Neural crest cell (in vitro differentiated cells): ENCODE measurements around the gene CDC6. TPM values are rescaled to one million over a fixed set of nuclear protein-coding genes. Genes with fewer than 3 reads are reported as not detected.

Experiments used
- DNase-seq: peaks from one replicate; pipeline ENCODE4 v3.0.0; 2021; ENCODE audit warnings: low read depth, mixed read lengths, low spot score
- H3K27ac Mint-ChIP-seq: one replicate; pipeline ENCODE4 v1.8.0; 2021; ENCODE audit warnings: mild to moderate bottlenecking, mixed read lengths; ENCODE audit not compliant: unreplicated experiment
- H3K27me3 Mint-ChIP-seq: 2 replicates; pipeline ENCODE4 v1.8.0; 2021; ENCODE audit warnings: low read depth, mild to moderate bottlenecking, mixed read lengths
- H3K36me3 Mint-ChIP-seq: 2 replicates; pipeline ENCODE4 v1.8.0; 2021; ENCODE audit warnings: low read depth, mild to moderate bottlenecking, mixed read lengths
- H3K4me1 Mint-ChIP-seq: 2 replicates; pipeline ENCODE4 v1.8.0; 2021; ENCODE audit warnings: mixed read lengths
- H3K4me3 Mint-ChIP-seq: one replicate; pipeline ENCODE4 v1.8.0; 2021; ENCODE audit warnings: mild to moderate bottlenecking, mixed read lengths
- H3K9me3 Mint-ChIP-seq: 2 replicates; pipeline ENCODE4 v1.8.0; 2021; ENCODE audit warnings: mixed read lengths
- CTCF ChIP-seq: fragments of 200-600 bp; sonication (generic); conservative IDR thresholded peaks from 2 replicates; pipeline ENCODE4 v1.5.0; 2021; ENCODE audit warnings: antibody characterized with exemption, mild to moderate bottlenecking
- total RNA-seq: library from RNA; stranded (reverse); gene quantifications from 2 replicates; pipeline ENCODE4 v1.2.1, GENCODE V29; 2021

CDC6 gene
- total RNA-seq, 1 donor from 2014 or later: 94.5 TPM

- Mint-ChIP-seq H3K36me3 (peaks cover 11% of the 10 kb centered on the region), H3K27me3 (no peaks in the 10 kb centered on the region), H3K9me3 (no peaks in the 10 kb centered on the region), H3K4me1 (peaks cover 36% of the 10 kb centered on the region), H3K27ac (no peak overlapping the region), H3K4me3 (peak overlapping the region; percentile 95)
- TF ChIP-seq CTCF: no peak
- DNase-seq: no peak
Observed at GRCh38 chr17:40287159-40287493, 553 bp upstream of the CDC6 start.

DNA sequence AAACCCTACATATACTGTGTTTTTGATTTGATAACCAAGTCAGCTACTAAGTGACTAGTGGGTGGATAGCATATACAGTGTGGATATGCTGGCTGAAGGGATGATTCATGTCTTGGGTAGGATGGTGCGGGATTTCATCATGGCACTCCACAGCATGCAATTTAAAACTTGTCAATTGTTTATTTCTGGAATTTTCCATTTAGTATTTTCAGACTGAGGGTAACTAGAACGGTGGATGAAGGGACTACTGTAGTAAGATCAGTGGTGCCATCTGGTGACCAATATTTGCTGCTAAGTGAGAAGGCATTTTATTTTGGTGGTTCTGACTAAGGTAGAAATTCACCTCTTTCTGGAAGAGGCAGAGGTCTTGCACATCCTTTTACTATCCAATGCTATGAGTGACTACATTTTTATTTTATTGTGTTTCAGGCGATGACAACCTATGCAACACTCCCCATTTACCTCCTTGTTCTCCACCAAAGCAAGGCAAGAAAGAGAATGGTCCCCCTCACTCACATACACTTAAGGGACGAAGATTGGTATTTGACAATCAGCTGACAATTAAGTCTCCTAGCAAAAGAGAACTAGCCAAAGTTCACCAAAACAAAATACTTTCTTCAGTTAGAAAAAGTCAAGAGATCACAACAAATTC, 3.1 kb downstream of the CDC6 start:
- H3K36me3 Mint-ChIP-seq: peaks cover 17% of the 10 kb centered on the region
- DNase-seq: no peak
- peak; percentile 72 for TF ChIP-seq CTCF
- no peaks in the 10 kb centered on the region for H3K9me3 Mint-ChIP-seq
- H3K4me3 Mint-ChIP-seq: peak overlapping the region; percentile 95
- H3K27me3 Mint-ChIP-seq: no peaks in the 10 kb centered on the region
- peaks cover 33% of the 10 kb centered on the region for H3K4me1 Mint-ChIP-seq
- no peak overlapping the region for H3K27ac Mint-ChIP-seq

DNA sequence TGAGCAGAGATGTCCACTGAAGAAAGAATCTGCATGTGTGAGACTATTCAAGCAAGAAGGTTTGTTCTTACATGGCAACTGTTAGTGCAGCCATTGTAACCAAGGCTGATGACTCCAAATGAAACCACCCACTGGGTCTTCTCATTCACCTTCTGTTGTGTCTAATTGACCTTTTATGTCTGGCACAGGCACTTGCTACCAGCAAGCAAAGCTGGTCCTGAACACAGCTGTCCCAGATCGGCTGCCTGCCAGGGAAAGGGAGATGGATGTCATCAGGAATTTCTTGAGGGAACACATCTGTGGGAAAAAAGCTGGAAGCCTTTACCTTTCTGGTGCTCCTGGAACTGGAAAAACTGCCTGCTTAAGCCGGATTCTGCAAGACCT, 3.6 kb downstream of the CDC6 start:
- Mint-ChIP-seq H3K4me3 (no peak overlapping the region), H3K36me3 (peaks cover 17% of the 10 kb centered on the region), H3K9me3 (no peaks in the 10 kb centered on the region), H3K4me1 (peaks cover 33% of the 10 kb centered on the region), H3K27ac (no peak overlapping the region), H3K27me3 (no peaks in the 10 kb centered on the region)
- no peak for DNase-seq
- no peak for TF ChIP-seq CTCF

DNA sequence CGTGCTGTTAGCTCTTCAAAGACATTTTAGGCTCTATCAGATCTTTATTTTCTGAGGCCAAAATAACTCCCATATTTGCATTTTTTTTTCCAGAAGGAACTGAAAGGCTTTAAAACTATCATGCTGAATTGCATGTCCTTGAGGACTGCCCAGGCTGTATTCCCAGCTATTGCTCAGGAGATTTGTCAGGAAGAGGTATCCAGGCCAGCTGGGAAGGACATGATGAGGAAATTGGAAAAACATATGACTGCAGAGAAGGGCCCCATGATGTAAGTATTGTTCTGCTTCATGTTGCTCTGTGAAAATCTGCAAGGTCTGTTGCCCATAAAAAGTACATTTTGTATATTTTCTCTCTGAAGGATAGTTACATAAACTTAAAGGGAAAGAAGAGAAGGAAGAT, 5.7 kb downstream of the CDC6 start:
- H3K27ac Mint-ChIP-seq: no peak overlapping the region
- no peak overlapping the region for H3K4me3 Mint-ChIP-seq

GRCh38 chr17:40295488-40296436, 8.1 kb downstream of the CDC6 start:
- H3K9me3 Mint-ChIP-seq: no peaks in the 10 kb centered on the region
- H3K36me3 Mint-ChIP-seq: peaks cover 13% of the 10 kb centered on the region
- peaks cover 10% of the 10 kb centered on the region for H3K4me1 Mint-ChIP-seq
- H3K4me3 Mint-ChIP-seq: no peak overlapping the region
- no peak for DNase-seq
- no peak overlapping the region for H3K27ac Mint-ChIP-seq
- H3K27me3 Mint-ChIP-seq: no peaks in the 10 kb centered on the region
- no peak for TF ChIP-seq CTCF

More for the DNA sequence above, 5.7 kb downstream of the CDC6 start:
- Mint-ChIP-seq H3K9me3 (no peaks in the 10 kb centered on the region), H3K27me3 (no peaks in the 10 kb centered on the region), H3K36me3 (peaks cover 16% of the 10 kb centered on the region), H3K4me1 (peaks cover 28% of the 10 kb centered on the region)
- DNase-seq: no peak
- TF ChIP-seq CTCF: no peak
